CD4-positive, alpha-beta T cell treated with Interferon alpha-2 for 1 hour (primary cell): ENCODE data around the gene ST7.

Experiments
- DNase-seq, 2 donors: peaks; one replicate each; pipeline ENCODE4 v3.0.0-alpha.2; 2020 to 2022

The ST7 gene

DNA sequence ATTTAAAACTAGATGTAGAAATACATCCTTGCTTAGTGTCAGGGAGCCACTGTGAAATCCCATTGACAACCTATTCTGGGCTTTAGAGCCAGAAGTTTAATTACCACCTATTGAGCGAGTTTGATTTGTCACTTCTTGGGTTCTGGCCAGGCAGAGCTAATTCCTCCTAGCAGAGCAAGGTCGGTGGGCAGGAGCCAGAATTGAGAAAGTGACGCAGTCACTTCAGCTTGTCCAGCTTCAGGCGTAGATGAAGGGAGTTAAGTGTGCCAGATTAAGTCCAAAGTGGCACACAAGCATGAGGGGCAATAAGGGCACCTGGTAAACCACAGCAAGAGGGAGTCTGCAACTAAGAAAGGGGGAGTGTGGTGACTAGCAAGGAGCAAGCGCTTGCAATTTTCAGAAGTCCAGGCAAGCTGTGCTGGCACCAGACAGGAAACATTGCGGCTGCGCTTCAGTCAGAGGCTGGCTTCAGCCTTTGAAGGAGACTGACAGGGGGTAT is 119.4 kb downstream of the ST7 start:
- DNase-seq, result no peak

DNA sequence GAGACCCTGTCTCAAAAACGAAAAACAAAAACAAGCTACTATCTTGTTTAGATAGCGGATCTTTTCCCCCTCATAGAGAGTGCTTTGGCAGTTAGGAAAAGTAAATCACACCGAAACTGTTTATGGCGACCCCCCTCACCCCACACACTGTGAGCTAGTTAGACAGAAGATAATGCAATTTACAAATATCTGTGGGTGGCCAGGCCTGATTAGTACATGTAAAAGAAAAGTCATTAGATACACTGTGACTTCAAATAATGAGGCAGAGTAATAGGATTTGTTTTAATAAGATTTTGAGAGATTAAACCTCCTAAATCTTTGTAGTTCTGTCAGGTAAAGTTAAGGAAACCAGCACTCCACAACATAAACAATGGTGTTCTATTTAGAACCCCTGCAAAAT is 121.1 kb downstream of the ST7 start:
- DNase-seq, result no peak

DNA sequence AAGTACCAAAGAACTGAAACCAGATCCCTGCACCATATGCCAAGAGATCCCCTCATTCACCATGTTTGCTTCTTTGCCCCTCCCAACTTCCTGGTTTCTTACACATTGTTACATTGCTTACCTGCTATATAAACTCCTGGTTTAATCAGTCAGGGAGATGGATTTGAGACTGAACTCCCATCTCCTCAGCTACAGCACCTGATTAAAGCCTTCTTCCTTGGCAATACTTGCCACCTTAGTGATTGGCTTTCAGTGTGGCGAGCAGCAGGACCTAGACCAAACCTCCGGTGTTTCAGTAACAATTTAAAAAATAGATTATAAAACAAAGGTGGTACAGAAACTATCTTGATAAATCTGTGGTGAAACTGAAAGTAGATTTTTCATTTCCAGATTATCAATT is 122.6 kb downstream of the ST7 start:
- DNase-seq, result no peak

DNA sequence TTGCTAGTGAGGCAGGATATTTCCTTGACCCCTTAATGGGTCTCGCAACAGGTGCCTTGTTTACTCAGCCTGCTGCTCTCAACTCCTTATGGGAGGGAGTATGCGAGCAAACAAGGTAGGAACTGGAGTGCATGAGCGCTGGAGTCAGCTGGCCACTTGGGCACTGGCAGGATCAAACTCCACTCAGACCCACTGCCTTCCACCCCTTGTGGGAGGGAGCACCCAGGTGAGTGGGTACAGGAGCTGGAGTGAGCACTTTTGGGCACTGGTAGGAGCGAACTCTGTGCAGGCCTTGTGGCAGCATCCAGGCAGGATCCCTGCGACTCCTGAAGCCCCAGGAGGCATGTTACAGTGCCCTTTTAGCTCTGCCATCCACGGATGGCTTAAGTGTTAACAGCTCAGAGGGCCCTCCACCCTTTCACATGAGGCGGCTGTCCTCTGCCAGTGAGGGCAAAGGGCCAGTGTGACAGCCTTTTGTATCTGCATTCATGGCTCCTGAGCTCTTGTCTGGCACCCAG is 123.2 kb downstream of the ST7 start:
- no peak for DNase-seq

DNA sequence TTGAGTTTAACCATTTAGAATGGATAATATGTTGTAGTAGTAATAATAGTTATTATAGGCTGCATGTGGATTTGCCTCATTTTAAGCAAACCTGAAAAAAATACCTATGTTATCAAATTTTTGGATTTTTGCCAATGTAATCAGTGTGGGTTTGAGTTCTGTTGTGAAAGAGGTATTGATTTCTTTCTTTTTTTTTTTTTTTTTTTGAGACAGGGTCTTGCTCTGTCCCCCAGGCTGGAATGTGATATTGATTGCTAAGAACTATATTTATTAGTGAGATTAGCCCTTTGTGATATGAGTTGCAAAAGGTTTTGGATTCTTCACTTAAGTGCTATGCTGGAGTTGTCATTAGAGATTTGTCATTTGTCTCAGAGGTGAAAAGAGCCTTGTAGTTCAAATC is 124.4 kb downstream of the ST7 start:
- DNase-seq, result no peak

DNA sequence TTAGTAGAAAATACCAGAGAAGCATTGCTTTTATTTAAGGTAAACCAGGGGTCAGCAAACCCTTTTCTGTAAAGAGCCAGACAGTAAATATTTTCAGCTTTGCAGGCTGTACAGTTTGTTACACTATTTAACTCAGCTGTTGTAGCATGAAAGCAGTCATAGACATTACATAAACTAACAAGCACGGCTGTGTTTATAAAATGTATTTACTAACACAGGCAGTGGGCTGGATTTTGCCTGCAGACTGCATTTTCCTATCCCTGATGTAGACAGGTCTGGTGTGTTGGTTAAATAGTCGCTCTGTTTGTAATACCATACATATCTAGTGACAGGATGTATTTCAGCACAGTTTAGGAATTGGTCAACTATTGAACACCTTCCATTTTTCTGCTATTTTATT is 129.3 kb downstream of the ST7 start:
- no peak for DNase-seq

DNA sequence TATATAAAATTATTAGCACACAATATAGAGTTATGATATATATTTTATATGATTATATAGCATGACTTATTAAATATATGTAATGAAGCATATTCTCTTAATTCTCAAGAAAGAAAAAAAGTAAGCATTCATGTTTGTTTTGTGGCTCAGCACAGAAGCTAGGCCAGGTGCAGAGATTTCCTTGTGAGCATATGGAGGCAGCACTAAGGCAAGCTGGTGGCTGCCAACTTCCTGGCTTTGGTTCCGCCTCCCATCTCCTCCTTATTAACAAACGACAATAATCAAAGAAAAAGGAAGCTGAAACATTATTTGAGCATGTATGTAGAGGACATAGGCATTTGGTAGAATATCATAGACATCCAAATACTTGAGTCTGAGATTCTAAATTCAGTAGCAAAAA is 130.3 kb downstream of the ST7 start:
- no peak for DNase-seq

DNA sequence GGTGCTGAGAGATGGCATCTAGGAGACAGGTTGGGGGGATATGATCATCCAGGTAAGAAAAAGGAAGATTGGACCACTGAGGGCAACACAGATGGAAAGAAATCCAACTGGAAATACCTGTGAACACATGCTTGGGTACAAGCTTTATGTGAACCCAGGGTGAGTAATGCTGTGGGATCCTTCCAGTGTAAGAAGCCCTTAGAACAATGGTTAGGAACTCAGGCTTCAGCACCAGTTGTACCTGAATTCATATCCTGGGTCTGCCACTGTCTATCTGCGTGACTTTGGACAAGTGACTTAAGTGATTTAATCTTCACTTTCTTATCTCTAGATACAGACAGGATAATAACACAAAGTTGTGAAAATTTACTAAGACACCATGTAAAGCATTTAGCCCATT is 131.0 kb downstream of the ST7 start:
- DNase-seq, result no peak

GRCh38 chr7:117085275-117085674 is 132.0 kb downstream of the ST7 start:
- no peak for DNase-seq

- no peak for DNase-seq
Observed at GRCh38 chr7:117085769-117086463, 132.6 kb downstream of the ST7 start.

DNA sequence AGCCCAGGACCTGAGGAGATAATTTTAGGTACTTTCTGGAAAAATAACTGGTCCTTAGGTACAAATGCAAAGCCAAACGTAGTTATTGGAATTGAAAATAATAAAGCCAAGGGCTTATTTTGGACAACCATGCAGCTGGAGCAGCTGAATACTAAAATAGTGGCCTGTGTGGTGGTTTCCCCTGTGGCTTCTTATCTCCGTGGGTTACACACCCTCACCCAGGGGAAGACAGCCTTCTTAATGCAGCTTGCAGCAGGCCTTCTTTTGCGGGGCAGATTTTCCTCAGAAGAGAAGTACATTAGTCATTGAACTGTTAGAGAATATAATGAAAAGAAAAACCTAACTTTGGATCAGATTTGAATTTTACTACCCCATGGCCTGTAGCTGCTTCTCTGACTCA is 133.5 kb downstream of the ST7 start:
- DNase-seq, result no peak

- no peak for DNase-seq
Observed at GRCh38 chr7:117087639-117088396, 134.5 kb downstream of the ST7 start.

DNA sequence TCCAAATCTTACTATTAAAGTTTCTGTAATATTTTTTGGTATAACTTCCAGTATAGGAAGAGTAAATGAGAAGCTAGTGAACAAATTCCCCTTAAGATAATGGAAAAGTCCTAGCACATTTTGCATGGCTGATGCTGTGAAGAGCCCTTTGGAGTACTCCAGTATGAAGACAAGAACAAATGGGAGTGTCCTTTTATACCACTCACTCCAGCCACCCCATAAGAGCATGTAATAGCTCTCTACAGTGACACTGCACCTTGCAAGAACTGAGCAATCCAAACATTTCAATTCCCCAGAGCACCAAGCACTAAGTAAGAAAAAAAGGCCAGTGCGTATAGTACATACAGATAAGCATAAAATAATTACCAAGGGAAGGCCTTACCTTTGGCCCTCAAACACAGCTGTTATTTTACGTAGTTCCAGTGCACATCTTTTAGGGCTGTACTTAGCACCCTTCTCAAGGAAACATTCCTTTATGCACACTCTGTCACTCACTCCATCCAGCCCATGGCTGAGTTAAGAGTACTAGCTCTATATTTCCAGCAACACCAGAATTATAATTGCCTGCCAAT is 135.4 kb downstream of the ST7 start:
- no peak for DNase-seq

DNA sequence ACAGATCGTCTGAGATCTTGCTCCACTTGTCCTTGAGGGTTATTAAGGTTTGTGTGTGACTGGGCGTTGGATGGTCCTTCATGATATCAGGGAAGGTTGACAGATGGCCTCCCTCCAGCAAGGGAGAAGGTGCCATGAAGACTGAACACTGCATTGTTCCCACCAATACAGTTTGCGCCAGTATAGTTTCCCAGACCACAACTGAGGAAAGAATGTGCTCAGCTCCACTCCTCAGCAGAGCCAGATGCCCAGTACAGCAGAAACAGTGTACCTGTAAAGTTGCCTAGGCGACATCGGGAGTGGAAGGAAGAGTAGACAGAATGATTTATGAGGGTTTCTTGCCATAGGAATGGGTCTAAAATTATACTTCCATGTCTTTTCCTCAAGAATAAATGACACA is 137.5 kb downstream of the ST7 start:
- no peak for DNase-seq

DNA sequence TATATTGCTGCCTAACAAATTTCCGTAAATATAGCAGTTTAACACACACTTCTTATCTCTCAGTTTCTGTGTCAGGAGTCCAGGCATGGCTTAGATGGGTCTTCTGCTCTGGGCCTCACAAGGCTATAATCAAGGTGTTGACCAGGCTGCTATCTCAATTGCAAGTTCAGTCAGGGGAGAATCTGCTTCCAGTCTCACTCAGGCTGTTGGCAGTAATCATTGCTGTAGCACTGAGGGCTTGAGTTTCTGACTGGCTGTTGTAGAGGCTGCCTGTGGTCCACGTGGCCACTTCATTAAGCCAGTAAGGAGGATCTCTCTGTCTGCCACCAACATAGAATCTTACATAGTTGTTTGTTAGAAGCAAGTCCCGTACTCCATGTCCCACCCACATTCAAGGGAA is 138.4 kb downstream of the ST7 start:
- no peak for DNase-seq

DNA sequence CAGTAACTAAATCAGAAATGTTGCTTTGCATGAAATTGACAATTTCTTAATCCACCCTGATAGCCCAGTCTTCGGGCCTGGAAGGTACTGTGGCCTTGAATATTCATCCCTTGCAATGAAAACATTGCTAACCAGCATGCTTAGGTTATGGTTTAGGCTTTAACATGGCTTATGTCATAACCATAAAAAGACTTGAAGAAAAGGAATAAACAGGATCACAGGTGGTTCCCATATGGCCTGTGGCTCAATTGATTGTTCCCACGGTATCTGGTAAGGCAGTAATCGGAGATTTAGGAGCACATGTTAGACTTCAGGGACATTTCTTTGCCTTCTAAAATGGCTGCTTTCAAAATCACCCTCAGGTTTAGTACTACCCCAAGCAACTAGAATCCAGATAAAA is 139.5 kb downstream of the ST7 start:
- DNase-seq, result no peak

DNA sequence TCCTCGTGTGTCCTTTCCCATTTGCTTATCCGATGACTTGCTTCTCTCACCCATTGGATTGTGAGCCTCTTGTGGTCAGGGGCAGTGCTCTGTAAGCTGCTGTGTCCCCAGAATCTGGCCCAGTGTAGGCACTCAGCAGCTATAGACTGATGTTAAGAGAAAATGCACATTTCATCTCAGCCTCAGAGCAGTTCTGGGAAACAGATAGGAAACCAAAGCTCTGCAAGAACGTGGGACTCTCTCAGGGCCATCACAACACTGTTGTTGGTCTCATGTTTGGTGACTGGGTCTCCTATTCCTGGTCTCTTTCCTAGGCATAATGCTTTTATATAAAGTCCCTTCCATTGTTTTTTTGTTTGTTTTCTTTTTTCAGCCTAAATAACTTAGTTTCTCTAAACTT is 141.2 kb downstream of the ST7 start:
- no peak for DNase-seq

DNA sequence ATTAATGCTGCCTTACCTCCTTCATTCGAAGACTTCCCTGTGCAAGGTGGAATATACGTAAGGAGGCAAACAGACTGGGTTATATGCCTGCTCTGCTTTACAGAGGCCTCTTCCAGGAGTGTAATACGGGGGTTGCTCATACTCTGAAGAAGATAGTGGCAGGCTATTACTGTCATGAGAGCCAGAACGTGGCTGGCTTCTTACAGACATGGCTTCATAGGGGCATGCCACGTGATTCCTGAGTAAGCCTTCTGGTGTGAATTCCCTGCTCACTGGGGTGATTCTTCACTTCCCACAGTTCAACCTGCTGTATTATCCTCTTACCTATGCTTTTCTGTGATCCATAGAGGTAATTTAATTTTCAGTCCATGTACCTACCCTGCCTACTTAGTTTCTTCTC is 141.8 kb downstream of the ST7 start:
- no peak for DNase-seq

GRCh38 chr7:117096330-117096729 is 143.0 kb downstream of the ST7 start:
- no peak for DNase-seq

DNA sequence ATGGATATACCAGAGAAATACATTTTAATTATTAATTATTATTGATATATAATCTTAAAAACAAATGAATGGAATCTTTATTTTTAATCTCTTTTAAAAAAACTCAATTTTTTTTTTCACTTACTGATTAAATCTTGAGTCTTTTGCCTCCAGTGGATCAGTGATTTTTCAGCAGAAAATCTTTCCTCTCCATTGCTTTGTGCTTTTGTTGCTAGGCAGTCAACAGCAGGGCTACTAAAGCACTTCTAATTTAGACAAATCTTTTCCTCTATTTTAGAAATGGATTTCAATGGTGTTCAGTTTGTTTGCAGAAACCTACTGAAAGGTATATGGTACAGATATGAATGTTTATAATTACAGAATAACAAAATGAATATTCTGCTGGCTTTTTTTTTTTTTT is 143.6 kb downstream of the ST7 start:
- no peak for DNase-seq

- no peak for DNase-seq
Observed at GRCh38 chr7:117097860-117098259, 144.6 kb downstream of the ST7 start.

DNA sequence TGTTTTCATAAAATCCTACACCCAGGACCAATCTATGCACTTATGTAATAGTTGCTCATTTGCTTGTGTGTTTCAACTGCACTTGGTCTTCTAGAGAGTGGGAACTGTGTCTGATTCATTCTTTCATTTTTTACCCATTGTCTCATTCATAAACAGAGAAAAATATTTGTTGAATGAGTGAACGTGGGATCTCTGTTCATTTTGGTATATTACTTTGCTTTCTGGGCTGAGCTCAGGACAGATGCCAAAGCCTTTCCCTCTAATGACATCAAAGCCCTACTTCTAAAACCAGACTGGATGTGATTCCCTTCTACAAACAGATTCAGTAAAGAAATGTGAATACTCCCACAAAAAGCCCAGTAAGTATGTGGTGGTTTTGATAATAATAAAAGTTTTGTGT is 145.2 kb downstream of the ST7 start:
- no peak for DNase-seq

DNA sequence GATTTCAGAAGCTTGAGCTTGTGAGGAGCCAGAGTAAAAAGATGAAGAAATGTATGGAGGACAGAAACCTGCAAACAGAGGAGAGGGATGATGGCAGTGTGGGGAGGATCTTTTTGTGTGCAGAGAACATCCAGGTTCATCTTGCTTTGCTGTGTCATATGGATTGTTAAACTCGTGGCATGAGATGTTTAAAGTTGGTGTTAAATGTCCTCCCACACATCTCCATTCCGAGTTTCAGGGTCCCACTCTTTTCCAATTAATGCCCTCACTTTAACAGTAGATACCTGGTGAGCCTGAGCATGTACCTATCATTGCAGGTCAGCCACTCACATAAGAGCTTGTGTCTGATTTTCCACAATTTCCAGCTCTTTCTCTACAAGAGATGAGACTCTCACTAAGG is 147.7 kb downstream of the ST7 start:
- no peak for DNase-seq
